Embryonic facial prominence (tissue), 1 donor: ENCODE results near the gene CAMTA1.

Experiments
- DNase-seq: peaks from one replicate; pipeline ENCODE4 v3.0.0-alpha.2; 2016; ENCODE audit errors: extremely low spot score

Gene CAMTA1

DNA sequence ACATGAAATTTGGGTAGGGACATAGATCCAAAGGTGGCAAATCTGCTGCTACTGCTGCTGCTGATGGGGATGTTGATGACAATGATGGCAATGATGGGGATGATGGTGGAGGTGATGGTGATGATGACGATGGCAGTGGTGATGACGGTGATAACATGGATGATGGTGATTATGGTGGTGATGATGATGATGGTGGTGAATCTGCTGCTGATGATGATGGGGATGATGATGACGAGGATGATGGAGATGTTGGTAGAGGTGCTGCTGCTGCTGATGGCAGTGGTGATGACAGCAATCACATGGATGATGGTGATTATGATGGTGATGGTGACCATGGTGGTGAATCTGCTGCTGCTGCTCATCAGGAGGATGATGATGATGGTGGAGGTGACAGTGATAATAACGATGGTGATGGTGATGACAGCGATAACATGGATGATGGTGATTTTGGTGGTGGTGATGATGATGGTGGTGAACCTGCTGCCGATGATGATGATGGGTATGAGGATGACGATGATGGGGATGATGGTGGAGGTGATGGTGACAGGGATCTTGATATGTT is 644.9 kb downstream of the CAMTA1 start:
- DNase-seq = no peak

DNA sequence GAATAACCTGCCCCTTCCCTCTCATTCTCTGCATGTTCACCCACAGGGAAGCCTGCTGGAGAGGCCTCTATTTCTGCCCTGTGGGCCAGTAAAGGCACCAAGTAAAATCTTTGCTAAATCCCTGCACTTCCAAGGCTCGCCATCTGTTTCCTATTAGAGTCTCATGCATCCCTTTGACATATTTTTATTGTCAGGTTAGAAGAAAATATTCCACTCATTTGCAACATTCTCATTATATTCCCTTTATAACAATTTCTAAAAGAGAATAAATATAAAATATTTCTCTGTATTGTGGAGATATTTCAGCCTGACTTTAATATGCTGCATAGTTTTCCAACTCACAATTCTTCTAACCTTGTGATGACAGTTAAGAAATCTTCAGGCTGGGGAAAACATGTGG is 645.4 kb downstream of the CAMTA1 start:
- DNase-seq = no peak

DNA sequence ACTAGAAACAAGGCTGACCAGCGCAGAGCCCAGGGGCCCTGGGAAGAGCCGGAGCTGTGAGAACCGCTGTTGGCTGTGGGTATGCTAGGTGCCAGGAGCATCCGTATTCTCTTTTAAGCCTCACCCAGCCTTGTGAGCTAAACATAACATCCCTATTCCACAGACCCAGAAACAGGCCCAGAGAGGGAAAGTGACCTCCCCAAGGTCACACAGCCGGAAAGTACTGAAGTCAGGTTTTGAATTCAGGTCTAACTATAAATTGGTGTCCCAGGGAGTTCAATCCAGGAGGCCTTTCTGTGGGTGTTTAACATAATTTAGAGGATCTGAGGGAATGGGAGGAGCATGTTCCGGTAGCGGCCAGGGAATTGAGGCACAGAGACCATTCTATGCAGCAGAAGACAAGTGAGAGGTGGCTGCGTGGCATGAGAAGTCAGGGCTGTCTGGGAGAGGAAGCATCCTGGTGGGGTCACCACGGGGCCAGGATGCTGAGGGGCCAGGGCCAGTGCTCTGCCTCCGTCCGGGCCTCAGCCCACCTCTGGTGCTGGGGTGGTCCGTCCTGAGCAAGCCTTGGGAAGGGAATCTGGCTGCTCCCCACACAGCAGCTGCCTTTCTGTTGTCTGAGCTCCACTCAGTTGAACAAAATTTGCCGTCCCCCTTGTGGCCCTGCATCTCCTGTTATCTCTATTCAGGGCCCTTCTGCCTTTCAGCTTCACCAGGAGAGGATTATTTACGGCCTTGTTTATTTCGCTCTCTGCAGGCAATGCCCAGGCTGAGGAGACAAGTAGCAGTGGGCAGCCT is 647.0 kb downstream of the CAMTA1 start:
- no peak for DNase-seq

DNA sequence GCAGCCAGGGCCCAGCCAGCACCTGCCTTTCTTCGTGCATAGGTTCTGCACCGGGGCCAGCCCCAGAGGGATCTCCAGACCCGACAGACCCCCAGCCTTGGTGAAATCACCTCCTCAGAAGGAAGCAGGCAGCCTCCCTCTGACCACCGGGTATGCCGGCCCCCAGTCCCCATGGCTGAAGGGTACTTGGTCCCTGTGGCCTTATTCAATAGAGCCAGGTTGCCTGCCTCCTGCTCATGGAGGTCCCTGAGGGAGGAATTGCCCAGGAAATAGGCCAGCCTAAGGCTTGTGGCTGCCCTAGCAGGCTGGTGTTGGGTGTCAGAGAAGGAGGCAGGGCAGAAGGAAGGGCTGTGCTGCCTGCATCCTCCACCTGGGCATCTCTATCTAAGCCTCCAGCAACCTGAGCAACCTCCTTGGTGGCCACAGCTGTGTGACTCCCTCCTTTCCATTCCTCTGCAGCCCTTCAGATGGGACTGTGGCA is 647.7 kb downstream of the CAMTA1 start:
- no peak for DNase-seq

DNA sequence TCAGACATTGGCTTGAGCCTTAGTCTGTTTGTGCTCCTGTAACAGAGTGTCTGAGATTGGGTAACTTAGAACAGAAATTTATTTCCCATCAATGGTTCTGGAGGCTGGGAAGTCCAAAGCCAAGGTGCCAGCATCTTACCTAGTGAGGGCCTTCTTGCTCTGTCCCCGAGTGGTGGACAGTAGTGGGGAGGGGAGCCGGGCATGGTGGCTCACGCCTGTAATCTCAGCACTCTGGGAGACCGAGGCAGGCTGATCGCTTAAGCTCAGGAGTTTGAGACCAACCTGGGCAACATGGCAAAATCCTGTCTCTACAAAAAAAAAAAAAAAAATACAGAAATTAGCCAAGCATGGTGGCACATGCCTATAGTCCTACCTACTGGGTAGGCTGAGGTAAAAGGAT is 649.3 kb downstream of the CAMTA1 start:
- DNase-seq = no peak

DNA sequence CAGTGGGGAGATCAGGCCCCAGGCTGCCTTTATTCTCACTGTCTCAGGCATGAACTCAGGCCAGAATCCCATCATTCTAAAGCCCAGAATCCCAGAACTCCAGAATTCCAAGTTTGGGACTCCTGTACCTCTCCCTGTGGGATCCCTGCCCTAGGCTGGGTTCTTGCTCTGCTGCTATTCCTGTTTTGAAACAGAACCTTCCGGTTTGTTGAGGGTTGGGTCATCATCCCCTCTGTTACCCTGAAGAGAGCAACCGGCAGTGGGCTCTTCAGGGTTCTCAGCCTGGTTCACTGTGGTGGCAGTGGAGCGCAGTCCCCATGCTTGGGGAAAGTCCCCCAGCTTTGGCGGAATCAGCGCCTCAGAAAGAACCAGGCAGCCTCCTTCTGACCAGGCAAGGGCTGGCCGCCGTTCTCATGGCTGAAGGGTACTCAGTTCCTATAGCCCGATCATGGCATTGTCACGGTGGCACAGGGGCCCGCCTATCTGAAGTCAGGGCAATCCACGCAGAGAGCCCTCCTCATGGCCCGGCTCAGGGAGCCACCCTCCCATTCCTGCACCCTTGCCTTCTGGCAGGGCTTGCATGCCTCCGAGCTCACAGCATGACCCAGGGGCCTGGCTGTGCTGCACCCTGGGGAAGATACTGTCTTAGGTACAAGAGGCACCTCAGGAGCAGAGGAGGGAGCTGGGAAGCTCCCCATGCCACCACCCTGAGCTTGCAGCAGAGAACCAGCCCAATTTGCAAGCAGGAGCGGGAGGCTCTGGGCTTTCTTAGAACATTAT is 650.2 kb downstream of the CAMTA1 start:
- no peak for DNase-seq

DNA sequence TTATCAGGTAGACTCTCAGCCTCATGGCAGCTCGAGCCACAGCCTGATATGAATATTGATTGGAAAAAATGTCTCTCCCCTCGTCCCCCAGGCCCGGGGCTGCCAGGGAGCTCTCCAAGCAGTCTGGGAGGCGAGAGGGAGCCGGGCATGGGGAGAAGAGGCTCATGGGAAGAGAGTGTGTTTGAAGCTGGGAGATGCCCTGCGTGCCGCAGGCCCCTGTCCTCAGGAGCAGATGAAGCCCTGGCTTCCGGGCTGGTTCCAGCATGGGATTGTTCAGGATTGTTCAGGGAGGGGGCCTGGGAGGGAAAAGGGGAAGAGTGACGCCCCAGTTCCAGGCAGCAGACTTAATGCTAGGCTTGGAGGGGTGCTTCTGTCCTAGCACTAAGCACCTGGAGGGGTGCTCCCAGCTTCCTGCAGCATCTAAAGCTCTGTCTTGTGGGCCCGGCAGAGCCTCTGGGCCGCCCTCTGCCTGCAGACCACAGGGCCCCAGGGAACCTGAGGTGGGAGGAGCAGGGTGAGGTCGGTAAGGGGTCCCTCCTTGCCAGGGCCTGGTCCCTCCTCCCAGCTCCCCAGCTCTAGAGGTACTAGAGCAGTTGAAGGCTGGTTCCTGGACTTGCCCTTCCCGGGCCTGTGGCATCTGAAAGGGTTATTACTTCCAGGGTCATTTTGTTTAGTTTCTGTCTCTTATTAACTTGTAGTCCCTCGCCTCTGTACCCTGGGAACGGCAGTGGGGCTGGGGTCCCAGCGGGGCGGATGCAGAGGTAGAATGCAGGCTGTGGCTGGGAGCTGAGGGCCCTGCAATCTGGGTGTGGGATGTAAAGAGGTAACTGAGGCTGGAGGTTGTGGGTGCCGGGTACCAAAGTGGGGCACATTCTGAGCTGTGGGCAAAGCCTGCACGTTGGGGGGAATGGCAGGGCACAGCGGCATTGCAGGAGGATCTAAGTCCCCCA is 651.1 kb downstream of the CAMTA1 start:
- no peak for DNase-seq

DNA sequence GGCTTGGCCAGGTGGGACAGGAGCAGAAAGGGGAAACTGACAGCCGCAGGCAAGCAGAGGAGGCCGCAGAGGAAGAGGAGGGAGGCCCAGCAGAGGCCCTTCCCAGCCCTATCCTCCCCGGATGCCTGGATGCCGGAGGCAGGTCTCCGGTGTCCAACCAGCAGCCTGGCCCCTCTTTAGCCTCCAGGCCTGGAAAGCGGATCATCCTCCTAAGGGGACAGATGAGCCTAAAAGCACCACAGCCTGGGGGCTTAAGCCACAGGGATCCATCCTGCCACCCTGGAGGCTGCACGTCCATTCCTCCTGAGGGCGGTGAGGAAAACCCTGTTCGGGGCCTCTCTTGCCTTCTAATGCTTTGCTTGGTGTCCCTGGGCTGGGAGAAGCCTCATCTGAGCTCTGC is 651.8 kb downstream of the CAMTA1 start:
- no peak for DNase-seq

DNA sequence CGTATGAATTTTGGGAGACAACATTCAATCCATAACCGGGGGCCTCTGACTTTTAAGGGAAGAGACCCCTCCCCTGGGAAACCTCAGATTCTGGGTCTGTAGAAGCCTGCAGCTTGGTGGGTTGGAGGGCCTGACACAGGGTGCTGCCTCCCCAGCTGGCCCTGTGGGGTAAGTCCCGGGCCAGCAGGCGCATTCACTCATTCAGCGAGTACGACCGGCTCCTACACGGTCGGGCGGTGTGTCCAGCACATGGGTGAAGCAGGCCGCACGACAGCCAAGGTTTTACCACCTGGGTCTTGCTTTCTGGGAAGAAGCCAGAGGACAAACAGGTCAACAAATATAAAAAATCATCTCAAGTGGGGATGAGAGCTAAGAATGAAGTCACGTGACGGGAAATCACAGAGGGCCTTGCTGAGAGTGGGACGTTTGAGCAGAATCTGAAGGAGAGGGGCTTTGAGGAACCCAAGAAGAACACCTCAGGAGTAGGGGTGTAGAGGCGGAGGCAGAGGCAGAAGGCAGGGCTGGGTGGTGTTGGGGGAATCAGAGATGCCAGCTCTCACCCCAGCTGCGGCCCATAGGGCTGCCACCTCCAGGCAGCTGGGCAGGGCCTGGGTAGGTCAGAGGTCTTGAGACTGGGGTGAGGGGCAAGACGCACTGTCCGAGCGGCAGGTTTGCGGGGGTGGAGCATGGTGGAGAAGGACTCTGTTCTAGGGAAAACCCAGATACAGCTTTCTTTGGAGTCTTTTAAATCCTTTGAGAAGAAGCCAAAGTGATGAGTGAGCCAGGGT is 652.5 kb downstream of the CAMTA1 start:
- DNase-seq = no peak

DNA sequence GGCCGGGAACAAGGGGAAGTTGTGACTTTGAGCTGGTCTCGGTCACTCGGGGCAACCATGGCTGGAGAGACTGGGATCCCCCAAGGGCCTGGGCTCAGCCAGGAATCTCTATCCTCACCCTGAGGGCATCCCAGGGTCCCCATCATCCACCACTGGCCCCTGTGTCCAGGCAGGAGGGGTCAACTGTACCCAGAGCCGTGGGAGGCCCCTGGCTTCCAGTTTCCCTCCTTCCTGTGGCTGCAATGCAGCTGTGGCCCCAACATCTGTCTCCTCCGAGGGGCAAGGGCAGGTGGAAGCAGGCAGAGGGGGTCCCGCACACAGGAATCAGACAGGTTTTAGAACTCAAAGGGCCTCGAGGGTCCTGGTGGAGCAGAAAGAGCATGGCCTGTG is 653.1 kb downstream of the CAMTA1 start:
- DNase-seq = no peak

DNA sequence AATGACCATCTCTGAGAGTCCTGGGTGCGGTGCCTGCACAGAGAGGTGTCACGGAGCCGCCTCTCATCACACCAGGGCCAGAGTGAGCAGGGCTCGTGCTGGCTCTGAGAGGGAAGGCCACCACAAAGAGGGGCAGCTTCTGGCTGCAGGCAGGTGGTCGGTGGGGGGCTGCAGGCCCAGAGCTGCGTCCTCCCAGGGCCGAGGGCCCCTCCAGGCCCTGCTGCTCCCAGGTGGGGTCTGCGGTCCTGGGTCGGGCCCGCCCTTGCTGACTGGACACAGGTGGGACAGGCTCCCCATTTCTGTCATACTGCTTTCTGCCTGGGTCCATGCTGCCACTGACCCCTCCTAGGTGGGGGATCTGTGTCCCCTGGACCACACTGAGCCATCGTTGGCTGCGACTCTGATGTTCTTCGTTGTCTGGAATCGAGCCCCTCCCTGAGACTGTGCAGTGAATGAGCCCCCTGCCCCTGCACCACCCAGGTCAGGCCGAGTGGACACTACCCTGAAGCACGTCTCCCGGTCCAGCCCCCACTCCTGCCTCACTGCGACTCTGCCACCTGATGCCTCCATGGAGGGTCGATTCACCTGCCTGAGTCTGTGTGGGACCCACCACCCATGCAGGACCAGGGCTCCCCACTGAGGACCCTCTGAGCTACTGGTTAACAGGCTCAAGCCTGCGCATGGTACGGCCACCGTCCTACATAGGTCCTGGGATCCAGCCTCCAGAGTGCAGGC is 653.8 kb downstream of the CAMTA1 start:
- DNase-seq = no peak

DNA sequence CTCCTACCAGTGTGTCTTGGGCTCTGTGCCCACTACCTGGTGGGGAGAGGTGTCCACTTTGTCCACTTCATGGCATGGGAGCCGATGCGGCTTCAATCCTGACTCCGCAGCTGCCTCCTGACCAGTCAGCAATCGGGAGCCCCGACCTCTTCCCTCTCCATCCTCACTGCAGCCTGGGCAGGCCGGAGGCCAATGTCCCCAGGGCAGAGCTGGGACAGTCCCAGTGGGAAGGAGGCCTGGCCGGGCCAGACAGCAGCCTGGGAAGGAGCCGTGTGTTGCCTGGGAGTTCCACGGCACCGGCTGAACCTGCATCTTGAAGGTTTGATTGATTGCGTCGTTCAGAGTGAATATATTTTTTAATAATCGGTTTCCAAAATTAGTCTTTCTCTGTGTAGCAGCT is 654.9 kb downstream of the CAMTA1 start:
- DNase-seq = no peak

DNA sequence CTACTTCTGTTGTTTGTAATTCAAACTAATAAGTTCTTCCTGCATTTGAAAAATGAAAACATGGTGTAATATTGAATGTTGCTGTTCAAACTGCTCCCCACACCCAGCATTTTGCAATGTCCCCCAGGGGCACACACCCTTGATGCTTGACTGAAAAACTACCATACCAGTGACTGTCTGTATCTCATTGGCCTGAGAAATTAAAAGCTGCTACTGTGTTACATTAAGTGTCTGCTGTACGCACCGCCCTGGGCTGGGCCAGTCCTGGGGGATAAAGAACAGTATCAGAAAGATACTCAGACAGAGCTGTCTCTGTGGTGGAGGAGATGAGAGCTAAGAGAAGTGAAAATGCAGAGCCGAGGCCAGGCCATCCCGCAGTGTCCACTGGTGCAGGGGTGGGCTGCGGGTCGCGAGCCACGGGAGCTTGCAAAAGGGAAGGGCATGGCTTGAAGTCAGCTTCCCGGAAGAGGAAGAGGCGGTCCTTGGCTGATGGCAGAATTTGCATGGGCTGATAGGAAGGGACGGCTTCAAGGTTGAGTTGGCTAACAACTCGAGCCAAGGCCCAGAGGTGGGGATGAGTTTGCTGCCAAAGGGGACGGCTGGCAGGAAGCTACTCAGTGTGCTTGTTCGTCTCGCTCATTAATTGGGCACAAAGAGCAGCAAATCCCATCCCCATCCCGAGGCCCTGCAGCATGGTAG is 656.0 kb downstream of the CAMTA1 start:
- DNase-seq = no peak

DNA sequence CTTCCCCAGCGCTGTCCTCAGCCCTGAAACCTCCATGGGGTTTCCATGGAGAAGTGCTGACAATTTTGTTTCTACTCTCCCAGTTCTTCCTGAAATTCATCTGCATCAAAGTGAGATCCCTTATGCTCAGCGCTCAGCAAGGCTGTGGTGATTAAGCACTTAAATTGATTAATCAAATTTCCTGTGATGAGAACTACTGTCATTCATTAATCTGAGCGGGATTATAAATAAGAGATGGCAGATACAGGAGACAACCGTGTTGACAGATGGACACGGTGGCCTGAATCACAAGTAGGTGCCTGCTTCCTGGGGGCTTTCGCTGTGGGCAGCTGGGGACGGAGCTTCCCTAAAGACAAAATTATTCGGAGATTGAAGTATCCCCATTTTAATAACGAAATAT is 656.8 kb downstream of the CAMTA1 start:
- DNase-seq = no peak

DNA sequence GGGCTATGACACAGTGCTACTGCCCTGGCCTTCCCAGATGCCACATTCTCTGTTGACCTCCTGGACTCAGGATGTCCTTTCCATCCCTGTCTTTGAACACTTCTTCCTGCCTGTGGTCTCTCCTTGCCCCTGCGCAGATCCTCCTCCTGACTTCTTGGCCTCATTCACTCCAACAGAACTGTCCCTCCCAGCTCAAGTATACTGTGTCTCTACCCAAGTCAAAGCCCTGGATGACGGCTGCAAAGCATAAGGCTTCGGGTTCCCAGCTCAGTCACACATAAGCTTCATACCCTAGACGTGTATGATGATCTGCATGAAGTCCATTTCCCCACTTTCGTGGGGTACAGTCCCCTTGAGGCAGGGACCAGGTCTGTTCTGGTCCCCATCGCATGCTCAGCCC is 657.7 kb downstream of the CAMTA1 start:
- DNase-seq = no peak

DNA sequence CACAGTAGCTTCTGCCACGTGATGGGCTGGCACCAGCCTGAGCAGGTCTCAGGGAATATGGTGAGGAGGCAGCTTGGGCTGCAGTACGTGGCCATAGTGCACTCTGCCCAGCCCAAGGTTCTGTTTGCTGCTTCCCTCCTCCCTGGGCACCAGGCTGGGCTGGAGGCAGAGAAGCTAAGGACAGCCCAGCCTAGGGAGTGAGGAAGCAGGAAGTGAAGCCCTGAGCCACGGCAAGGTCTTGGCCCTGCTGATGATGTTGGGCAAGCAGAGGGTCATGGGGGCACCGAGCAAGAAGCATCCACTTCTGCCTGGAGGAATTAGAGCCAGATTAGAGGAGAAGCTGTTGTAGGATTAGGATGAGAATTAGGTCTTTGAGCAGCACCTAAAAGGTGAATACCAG is 659.1 kb downstream of the CAMTA1 start:
- DNase-seq = no peak

DNA sequence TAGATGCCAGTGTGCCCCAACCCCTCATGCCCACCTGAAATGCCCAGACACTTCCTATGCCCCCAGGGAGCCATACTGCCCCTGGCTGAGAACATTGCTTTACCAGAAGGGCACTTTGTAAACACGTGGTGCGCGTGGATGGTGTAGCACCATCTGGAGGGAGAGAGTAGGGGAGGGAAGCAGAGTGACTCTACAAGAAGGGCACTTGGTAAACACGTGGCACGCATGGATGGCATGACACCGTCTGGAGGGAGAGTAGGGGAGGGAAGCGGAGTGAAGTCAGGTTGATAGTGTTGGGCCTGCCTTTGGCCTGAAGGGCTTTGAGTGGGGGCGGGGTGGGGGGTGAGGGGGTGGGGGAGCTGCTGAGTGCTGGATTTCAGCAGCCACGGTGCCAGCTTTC is 661.8 kb downstream of the CAMTA1 start:
- no peak for DNase-seq

DNA sequence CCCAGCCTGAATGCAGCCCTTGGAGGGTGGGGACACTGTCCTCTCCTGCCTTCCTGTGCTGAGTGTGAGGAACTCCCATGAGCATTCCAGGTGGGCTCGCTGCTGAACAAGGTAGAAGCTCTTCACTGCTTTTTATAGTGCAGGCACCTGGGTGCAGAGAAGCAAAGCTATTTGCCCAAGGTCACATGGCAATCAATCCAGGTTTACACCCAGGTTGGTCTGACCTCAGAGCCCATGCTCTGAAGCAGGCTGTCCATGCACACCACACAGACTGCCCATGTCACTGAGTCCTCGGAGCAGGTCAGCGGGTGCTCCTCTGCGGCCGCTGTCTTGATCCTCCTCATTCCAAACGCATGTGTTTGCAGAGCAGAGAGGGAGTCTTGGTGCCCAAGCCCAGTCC is 662.5 kb downstream of the CAMTA1 start:
- no peak for DNase-seq

DNA sequence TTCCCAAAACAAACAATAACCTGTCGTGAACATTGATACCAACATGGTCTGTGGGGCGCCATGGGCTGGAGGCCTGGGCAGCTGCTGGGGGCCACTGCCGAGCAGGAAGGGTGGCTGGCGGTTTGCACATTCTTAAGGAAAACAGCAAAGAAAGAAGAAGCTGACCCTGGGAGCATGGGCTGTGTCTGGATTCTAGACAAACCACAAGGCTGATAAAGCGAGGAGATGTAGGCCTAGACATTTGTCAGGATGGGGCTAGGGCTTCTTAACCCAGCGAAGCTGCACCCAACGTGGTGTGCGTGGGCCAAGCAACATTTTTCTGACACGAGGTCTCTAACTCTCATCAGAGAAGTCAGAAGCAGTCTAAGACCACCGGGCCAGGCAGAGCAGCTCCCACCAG is 663.7 kb downstream of the CAMTA1 start:
- DNase-seq = no peak

DNA sequence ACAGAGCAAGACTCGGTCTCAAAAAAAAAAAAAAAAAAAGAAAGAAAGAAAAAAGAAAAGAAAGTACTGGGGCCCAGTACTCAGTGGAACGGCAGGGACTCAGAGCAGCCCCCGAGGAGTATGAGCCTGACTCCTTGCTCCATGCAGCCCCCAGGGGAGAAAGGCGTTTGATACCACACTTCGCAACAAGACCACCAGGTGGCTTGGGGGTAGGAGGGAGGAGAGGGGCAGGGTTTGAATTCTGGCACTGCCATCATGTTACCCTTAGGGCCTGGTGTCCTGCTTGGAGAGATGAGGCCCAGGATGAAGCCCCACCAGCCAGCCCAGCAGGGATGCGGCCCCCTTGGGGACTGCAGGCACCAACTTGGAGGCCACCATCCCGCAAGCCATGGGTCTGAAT is 664.5 kb downstream of the CAMTA1 start:
- no peak for DNase-seq
